K562 (cell line): ENCODE data around the gene TMEM126B. TPM values are rescaled to one million over a fixed set of nuclear protein-coding genes. Genes with fewer than 3 reads are reported as not detected.
A peak's percentile ranks its signal among the peaks of the same experiment; 100 is the strongest.

ENCODE experiments used
- ARID2 ChIP-seq: fragments of 450-650 bp; IDR thresholded peaks from 2 replicates; pipeline ENCODE4 v1.6.1; 2017; ENCODE audit warnings: antibody characterized with exemption, mild to moderate bottlenecking
- BRF1 ChIP-seq: IDR thresholded peaks from 3 replicates; pipeline ENCODE4 v1.6.1; 2011; ENCODE audit warnings: borderline replicate concordance, mild to moderate bottlenecking; ENCODE audit not compliant: insufficient read length; ENCODE audit errors: extremely low read depth
- ERF ChIP-seq: fragments of 450-650 bp; formaldehyde crosslinking; IDR thresholded peaks from 2 replicates; pipeline ENCODE4 v1.4.0; 2020; ENCODE audit warnings: mild to moderate bottlenecking, mixed read lengths
- GTF2E2 ChIP-seq: fragments of 200-800 bp; sonication (Bioruptor generic); IDR thresholded peaks from 2 replicates; pipeline ENCODE4 v1.6.1; 2016; ENCODE audit warnings: missing genetic modification characterization, missing compliant biosample characterization
- HLTF ChIP-seq: fragments of 450-650 bp; IDR thresholded peaks from 2 replicates; pipeline ENCODE4 v1.6.1; 2016
- HMG20B ChIP-seq: fragments of 250-450 bp; sonication (Bioruptor Pico); IDR thresholded peaks from 2 replicates; pipeline ENCODE4 v1.5.0; 2021; ENCODE audit warnings: mild to moderate bottlenecking
- MAFG ChIP-seq: fragments of 450-650 bp; conservative IDR thresholded peaks from 2 replicates; pipeline ENCODE4 v1.6.1; 2016; ENCODE audit warnings: missing genetic modification characterization, missing compliant biosample characterization
- MBD2 ChIP-seq: sonication (generic); IDR thresholded peaks from 2 replicates; pipeline ENCODE4 v1.6.1; 2016; ENCODE audit warnings: low read depth, borderline replicate concordance
- NBN ChIP-seq: fragments of 450-650 bp; IDR thresholded peaks from 2 replicates; pipeline ENCODE4 v1.6.1; 2016; ENCODE audit warnings: low read depth, mild to moderate bottlenecking
- NFYB ChIP-seq: IDR thresholded peaks from 2 replicates; pipeline ENCODE4 v1.6.1; 2011; ENCODE audit warnings: mild to moderate bottlenecking, moderate library complexity; ENCODE audit not compliant: insufficient read length; ENCODE audit errors: extremely low read depth
- NR1H2 ChIP-seq: sonication (generic); formaldehyde crosslinking; IDR thresholded peaks from 2 replicates; pipeline ENCODE4 v1.4.0; 2020; ENCODE audit warnings: mild to moderate bottlenecking, missing genetic modification reagents
- PHF8 ChIP-seq: fragments of 200-600 bp; sonication (generic); IDR thresholded peaks from 2 replicates; pipeline ENCODE4 v1.6.1; 2012; ENCODE audit warnings: mixed run types, mild to moderate bottlenecking, inconsistent platforms, low read length, moderate library complexity, borderline replicate concordance
- PURB ChIP-seq: sonication (generic); formaldehyde crosslinking; IDR thresholded peaks from 2 replicates; pipeline ENCODE4 v1.9.0; 2021; ENCODE audit warnings: low read depth, mild to moderate bottlenecking, missing genetic modification reagents
- RBBP5 ChIP-seq: fragments of 200-600 bp; sonication (generic); IDR thresholded peaks from 2 replicates; pipeline ENCODE4 v1.6.1; 2012; ENCODE audit warnings: borderline replicate concordance, mild to moderate bottlenecking, low read length, control low read depth, inconsistent platforms; ENCODE audit not compliant: insufficient read depth, poor library complexity, severe bottlenecking
- SMARCC2 ChIP-seq: fragments of 450-650 bp; IDR thresholded peaks from 2 replicates; pipeline ENCODE4 v1.6.1; 2017; ENCODE audit warnings: antibody characterized with exemption, moderate library complexity, mild to moderate bottlenecking, low read depth
- STAT6 ChIP-seq: sonication (generic); formaldehyde crosslinking; IDR thresholded peaks from 2 replicates; pipeline ENCODE4 v1.8.1; 2023; ENCODE audit warnings: mild to moderate bottlenecking, missing genetic modification reagents
- ZFPM2 ChIP-seq: fragments of 250-450 bp; sonication (Bioruptor Pico); IDR thresholded peaks from 2 replicates; pipeline ENCODE4 v1.5.1; 2022; ENCODE audit warnings: mild to moderate bottlenecking
- ZNF232 ChIP-seq: sonication (generic); formaldehyde crosslinking; IDR thresholded peaks from 2 replicates; pipeline ENCODE4 v1.8.0; 2022; ENCODE audit warnings: mild to moderate bottlenecking, missing genetic modification reagents
- ZNF277 ChIP-seq: fragments of 250-450 bp; sonication (Bioruptor Pico); IDR thresholded peaks from 2 replicates; pipeline ENCODE4 v1.8.0; 2022; ENCODE audit warnings: inconsistent platforms, mild to moderate bottlenecking, moderate library complexity, borderline replicate concordance
- ZNF695 ChIP-seq: fragments of 450-650 bp; formaldehyde crosslinking; IDR thresholded peaks from 2 replicates; pipeline ENCODE4 v1.4.0; 2020; ENCODE audit warnings: mild to moderate bottlenecking, moderate library complexity
- polyA plus RNA-seq, 8 experiments: library from polyadenylated mRNA; depleted of rRNA in 4 of 8; stranded (reverse) in 5 of 8; unstranded in 3 of 8; fragments of >200 nt; fragmentation: Nextera tagmentation in 2 of 8; fragmentation: Illumina TruSeq in 1 of 8; extraction: Ambion mirVana in 2 of 8; extraction: Trizol in 1 of 8; gene quantifications; 2 replicates each; pipeline versions ENCODE4 v1.2.1 to v1.2.3, GENCODE V29; 2011 to 2014; ENCODE audit warnings: inconsistent platforms in 1 of 8, missing spikeins in 1 of 8
- total RNA-seq, 7 experiments: library from RNA; depleted of rRNA in 6 of 7; stranded (reverse); fragments of >200 nt in 6 of 7; fragmentation: Illumina TruSeq in 2 of 7; extraction: Trizol in 2 of 7; gene quantifications; 2 replicates each; pipeline versions ENCODE4 v1.2.1 to v1.2.3, GENCODE V29; 2011 to 2021; ENCODE audit warnings: low replicate concordance in 1 of 7

The TMEM126B gene
- total and polyA plus RNA-seq, 9 of the 15 experiments (the other 6 are each of a cell fraction or from before 2014, with no cell fraction given), result 85.5 to 226 (median 164) TPM

GRCh38 chr11:85664615-85665481, 36.5 kb downstream of the TMEM126B start, which contains the start of gene CREBZF (continued):
- peak; percentile 83 for TF ChIP-seq RBBP5
- no peak for TF ChIP-seq ZFPM2 (CRISPR knock-in tag)
- no peak for TF ChIP-seq PURB (CRISPR knock-in tag)
- no peak for TF ChIP-seq NBN
- TF ChIP-seq STAT6 (CRISPR knock-in tag), result no peak
- peak; percentile 100 for TF ChIP-seq PHF8
- peak; percentile 81; the same call in 1 of the 2 replicates for TF ChIP-seq SMARCC2
- no peak for TF ChIP-seq HMG20B (CRISPR knock-in tag)
- peak; percentile 65; the same call in 1 of the 2 replicates for TF ChIP-seq NR1H2 (CRISPR knock-in tag)
- peak; percentile 99 for TF ChIP-seq MAFG (tag)
- no peak for TF ChIP-seq ERF (CRISPR knock-in tag)
- TF ChIP-seq HLTF, result no peak
- TF ChIP-seq BRF1, result no peak
- TF ChIP-seq NFYB, result no peak
- TF ChIP-seq ARID2, result no peak
- peak; percentile 94 for TF ChIP-seq GTF2E2 (tag)
- no peak for TF ChIP-seq ZNF232 (CRISPR knock-in tag)
- TF ChIP-seq ZNF277 (CRISPR knock-in tag), result no peak
- TF ChIP-seq ZNF695 (CRISPR knock-in tag), result no peak
- peak; percentile 77 for TF ChIP-seq MBD2
